GM23338 (cell line): ENCODE data around the gene PLET1.

Experiments
- CREB1 ChIP-seq: fragments of 250-450 bp; sonication (Bioruptor Pico); IDR thresholded peaks from 2 replicates; pipeline ENCODE4 v1.5.0; 2020; ENCODE audit warnings: low read depth, mild to moderate bottlenecking, moderate library complexity
- ETS1 ChIP-seq: IDR thresholded peaks from 2 replicates; pipeline ENCODE4 v1.6.1; 2016; ENCODE audit warnings: antibody characterized with exemption
- EZH2 ChIP-seq: fragments of 200-600 bp; sonication (generic); IDR thresholded peaks from one replicate; pipeline ENCODE4 v1.8.0; 2017; ENCODE audit warnings: antibody characterized with exemption, mild to moderate bottlenecking, low read depth; ENCODE audit not compliant: unreplicated experiment
- EZH2phosphoT487 ChIP-seq: fragments of 200-600 bp; sonication (generic); IDR thresholded peaks from one replicate; pipeline ENCODE4 v1.8.1; 2018; ENCODE audit warnings: antibody characterized with exemption; ENCODE audit not compliant: unreplicated experiment
- JUNB ChIP-seq: IDR thresholded peaks from one replicate; pipeline ENCODE4 v1.6.1; 2016; ENCODE audit warnings: antibody characterized with exemption; ENCODE audit not compliant: unreplicated experiment
- POLR2AphosphoS5 ChIP-seq: IDR thresholded peaks from 2 replicates; pipeline ENCODE4 v1.6.1; 2016; ENCODE audit warnings: antibody characterized with exemption, low read depth
- STAT1 ChIP-seq: IDR thresholded peaks from one replicate; pipeline ENCODE4 v1.6.1; 2016; ENCODE audit warnings: antibody characterized with exemption; ENCODE audit not compliant: unreplicated experiment
- ZNF114 ChIP-seq: fragments of 250-450 bp; sonication (Bioruptor Pico); IDR thresholded peaks from 2 replicates; pipeline ENCODE4 v1.5.0; 2020; ENCODE audit warnings: mild to moderate bottlenecking, moderate library complexity
- ZNF331 ChIP-seq: fragments of 250-450 bp; sonication (Bioruptor Pico); IDR thresholded peaks from 2 replicates; pipeline ENCODE4 v1.5.0; 2020; ENCODE audit warnings: low read depth, mild to moderate bottlenecking, moderate library complexity
- TF ChIP-seq, protein P1 (sequence below), 2 experiments: fragments of 200-600 bp in 1 of 2; sonication (generic) in 1 of 2; conservative IDR thresholded peaks; 2 replicates each; pipeline versions ENCODE4 v1.5.1 to v1.6.1; 2016 to 2017; ENCODE audit warnings: antibody characterized with exemption in 2 of 2, low read depth in 2 of 2, mild to moderate bottlenecking in 2 of 2, moderate library complexity in 1 of 2
- TF ChIP-seq, protein P2 (sequence below): IDR thresholded peaks from one replicate; pipeline ENCODE4 v1.6.1; 2018; ENCODE audit warnings: antibody characterized with exemption; ENCODE audit not compliant: unreplicated experiment

GRCh38 chr11:112200252-112200651 is 60.4 kb downstream of the PLET1 start:
- TF ChIP-seq, protein P1, sequence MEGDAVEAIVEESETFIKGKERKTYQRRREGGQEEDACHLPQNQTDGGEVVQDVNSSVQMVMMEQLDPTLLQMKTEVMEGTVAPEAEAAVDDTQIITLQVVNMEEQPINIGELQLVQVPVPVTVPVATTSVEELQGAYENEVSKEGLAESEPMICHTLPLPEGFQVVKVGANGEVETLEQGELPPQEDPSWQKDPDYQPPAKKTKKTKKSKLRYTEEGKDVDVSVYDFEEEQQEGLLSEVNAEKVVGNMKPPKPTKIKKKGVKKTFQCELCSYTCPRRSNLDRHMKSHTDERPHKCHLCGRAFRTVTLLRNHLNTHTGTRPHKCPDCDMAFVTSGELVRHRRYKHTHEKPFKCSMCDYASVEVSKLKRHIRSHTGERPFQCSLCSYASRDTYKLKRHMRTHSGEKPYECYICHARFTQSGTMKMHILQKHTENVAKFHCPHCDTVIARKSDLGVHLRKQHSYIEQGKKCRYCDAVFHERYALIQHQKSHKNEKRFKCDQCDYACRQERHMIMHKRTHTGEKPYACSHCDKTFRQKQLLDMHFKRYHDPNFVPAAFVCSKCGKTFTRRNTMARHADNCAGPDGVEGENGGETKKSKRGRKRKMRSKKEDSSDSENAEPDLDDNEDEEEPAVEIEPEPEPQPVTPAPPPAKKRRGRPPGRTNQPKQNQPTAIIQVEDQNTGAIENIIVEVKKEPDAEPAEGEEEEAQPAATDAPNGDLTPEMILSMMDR (conservative IDR thresholded peaks at IDR 0.05; ENCODE audit: low read depth in 2 of 2): no peak
- TF ChIP-seq POLR2AphosphoS5 (no peak), JUNB (no peak), EZH2 (no peak), EZH2phosphoT487 (no peak), CREB1 (no peak), ZNF331 (CRISPR knock-in tag) (no peak), STAT1 (no peak), ETS1 (no peak), ZNF114 (CRISPR knock-in tag) (no peak)
- TF ChIP-seq, protein P2, sequence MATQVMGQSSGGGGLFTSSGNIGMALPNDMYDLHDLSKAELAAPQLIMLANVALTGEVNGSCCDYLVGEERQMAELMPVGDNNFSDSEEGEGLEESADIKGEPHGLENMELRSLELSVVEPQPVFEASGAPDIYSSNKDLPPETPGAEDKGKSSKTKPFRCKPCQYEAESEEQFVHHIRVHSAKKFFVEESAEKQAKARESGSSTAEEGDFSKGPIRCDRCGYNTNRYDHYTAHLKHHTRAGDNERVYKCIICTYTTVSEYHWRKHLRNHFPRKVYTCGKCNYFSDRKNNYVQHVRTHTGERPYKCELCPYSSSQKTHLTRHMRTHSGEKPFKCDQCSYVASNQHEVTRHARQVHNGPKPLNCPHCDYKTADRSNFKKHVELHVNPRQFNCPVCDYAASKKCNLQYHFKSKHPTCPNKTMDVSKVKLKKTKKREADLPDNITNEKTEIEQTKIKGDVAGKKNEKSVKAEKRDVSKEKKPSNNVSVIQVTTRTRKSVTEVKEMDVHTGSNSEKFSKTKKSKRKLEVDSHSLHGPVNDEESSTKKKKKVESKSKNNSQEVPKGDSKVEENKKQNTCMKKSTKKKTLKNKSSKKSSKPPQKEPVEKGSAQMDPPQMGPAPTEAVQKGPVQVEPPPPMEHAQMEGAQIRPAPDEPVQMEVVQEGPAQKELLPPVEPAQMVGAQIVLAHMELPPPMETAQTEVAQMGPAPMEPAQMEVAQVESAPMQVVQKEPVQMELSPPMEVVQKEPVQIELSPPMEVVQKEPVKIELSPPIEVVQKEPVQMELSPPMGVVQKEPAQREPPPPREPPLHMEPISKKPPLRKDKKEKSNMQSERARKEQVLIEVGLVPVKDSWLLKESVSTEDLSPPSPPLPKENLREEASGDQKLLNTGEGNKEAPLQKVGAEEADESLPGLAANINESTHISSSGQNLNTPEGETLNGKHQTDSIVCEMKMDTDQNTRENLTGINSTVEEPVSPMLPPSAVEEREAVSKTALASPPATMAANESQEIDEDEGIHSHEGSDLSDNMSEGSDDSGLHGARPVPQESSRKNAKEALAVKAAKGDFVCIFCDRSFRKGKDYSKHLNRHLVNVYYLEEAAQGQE: no peak
